Measurements from ENCODE around the gene ATP5MC2.
"Not testable (repeated sequence)": the region's sequence is repeated elsewhere in the genome, so short reads cannot be mapped to it uniquely, and the experiment has no call there.

Gene ATP5MC2

GRCh38 chr12:53675701-53676607 is at the start of gene ATP5MC2:
Gene ATP5MC2, minus strand, starts transcription at chr12:53676083. Its CDS starts 3,469 bp downstream, at chr12:53672614.
- Histone ChIP-seq H3K9me3 (ENCODE audit: low read length) (no peaks in the 10 kb centered on the region), H3K4me1 (ENCODE audit: insufficient read depth, low read length) (peaks cover 11% of the 10 kb centered on the region), H3K27me3 (ENCODE audit: insufficient read depth, low read length) (no peaks in the 10 kb centered on the region), H2AFZ (ENCODE audit: low read depth, low read length) (peak within 1 kb of the TSS; percentile 42), H3K36me3 (ENCODE audit: insufficient read depth, low read length) (peaks cover 24% of the 10 kb centered on the region), H3K4me3 (ENCODE audit: low read length) (peak within 1 kb of the TSS; percentile 75)

- no peak overlapping the region for H2AFZ ChIP-seq (ENCODE audit: low read depth, low read length)
- peaks cover 34% of the 10 kb centered on the region for H3K36me3 ChIP-seq (ENCODE audit: insufficient read depth, low read length)
- no peaks in the 10 kb centered on the region for H3K9me3 ChIP-seq (ENCODE audit: low read length)
- no peaks in the 10 kb centered on the region for H3K27me3 ChIP-seq (ENCODE audit: insufficient read depth, low read length)
- H3K4me3 ChIP-seq (ENCODE audit: low read length): no peak overlapping the region
- H3K4me1 ChIP-seq (ENCODE audit: insufficient read depth, low read length): peaks cover 13% of the 10 kb centered on the region
These were observed 46.7 kb upstream of the ATP5MC2 start for GRCh38 chr12:53722450-53723041.

GRCh38 chr12:53720946-53721345 is 45.1 kb upstream of the ATP5MC2 start:
- Histone ChIP-seq H3K27me3 (ENCODE audit: insufficient read depth, low read length) (no peaks in the 10 kb centered on the region), H3K9me3 (ENCODE audit: low read length) (no peaks in the 10 kb centered on the region), H2AFZ (ENCODE audit: low read depth, low read length) (no peak overlapping the region), H3K4me3 (ENCODE audit: low read length) (no peak overlapping the region), H3K4me1 (ENCODE audit: insufficient read depth, low read length) (peaks cover 3% of the 10 kb centered on the region), H3K36me3 (ENCODE audit: insufficient read depth, low read length) (peaks cover 34% of the 10 kb centered on the region)

GRCh38 chr12:53719649-53720048 is 43.8 kb upstream of the ATP5MC2 start:
- H3K9me3 ChIP-seq (ENCODE audit: low read length): no peaks in the 10 kb centered on the region
- no peaks in the 10 kb centered on the region for H3K4me1 ChIP-seq (ENCODE audit: insufficient read depth, low read length)
- no peaks in the 10 kb centered on the region for H3K27me3 ChIP-seq (ENCODE audit: insufficient read depth, low read length)
- peaks cover 38% of the 10 kb centered on the region for H3K36me3 ChIP-seq (ENCODE audit: insufficient read depth, low read length)
- H2AFZ ChIP-seq (ENCODE audit: low read depth, low read length): no peak overlapping the region
- no peak overlapping the region for H3K4me3 ChIP-seq (ENCODE audit: low read length)

- not testable (repeated sequence) for H3K4me1 ChIP-seq (ENCODE audit: insufficient read depth, low read length); H3K4me3 ChIP-seq (ENCODE audit: low read length); H3K9me3 ChIP-seq (ENCODE audit: low read length); H2AFZ ChIP-seq (ENCODE audit: low read depth, low read length); H3K27me3 ChIP-seq (ENCODE audit: insufficient read depth, low read length)
- peaks cover 35% of the 10 kb centered on the region for H3K36me3 ChIP-seq (ENCODE audit: insufficient read depth, low read length)
These were observed 42.7 kb upstream of the ATP5MC2 start for GRCh38 chr12:53718567-53718966.

- Histone ChIP-seq H3K4me3 (ENCODE audit: low read length) (no peak overlapping the region), H3K36me3 (ENCODE audit: insufficient read depth, low read length) (peaks cover 39% of the 10 kb centered on the region), H3K4me1 (ENCODE audit: insufficient read depth, low read length) (peaks cover 4% of the 10 kb centered on the region), H2AFZ (ENCODE audit: low read depth, low read length) (no peak overlapping the region), H3K27me3 (ENCODE audit: insufficient read depth, low read length) (no peaks in the 10 kb centered on the region), H3K9me3 (ENCODE audit: low read length) (no peaks in the 10 kb centered on the region)
These were observed 41.4 kb upstream of the ATP5MC2 start for GRCh38 chr12:53717319-53717718.

GRCh38 chr12:53714004-53714403 is 38.1 kb upstream of the ATP5MC2 start:
- H3K27me3 ChIP-seq (ENCODE audit: insufficient read depth, low read length): no peaks in the 10 kb centered on the region
- H3K36me3 ChIP-seq (ENCODE audit: insufficient read depth, low read length): peaks cover 21% of the 10 kb centered on the region

GRCh38 chr12:53713516-53713915 is 37.6 kb upstream of the ATP5MC2 start:
- H3K4me1 ChIP-seq (ENCODE audit: insufficient read depth, low read length): peaks cover 8% of the 10 kb centered on the region
- H3K9me3 ChIP-seq (ENCODE audit: low read length): no peaks in the 10 kb centered on the region
- H2AFZ ChIP-seq (ENCODE audit: low read depth, low read length): no peak overlapping the region
- H3K27me3 ChIP-seq (ENCODE audit: insufficient read depth, low read length): no peaks in the 10 kb centered on the region
- H3K4me3 ChIP-seq (ENCODE audit: low read length): no peak overlapping the region
- H3K36me3 ChIP-seq (ENCODE audit: insufficient read depth, low read length): peaks cover 21% of the 10 kb centered on the region

More at GRCh38 chr12:53714004-53714403, 38.1 kb upstream of the ATP5MC2 start:
- Histone ChIP-seq H2AFZ (ENCODE audit: low read depth, low read length) (no peak overlapping the region), H3K4me1 (ENCODE audit: insufficient read depth, low read length) (peaks cover 8% of the 10 kb centered on the region), H3K9me3 (ENCODE audit: low read length) (no peaks in the 10 kb centered on the region), H3K4me3 (ENCODE audit: low read length) (no peak overlapping the region)

- no peak overlapping the region for H2AFZ ChIP-seq (ENCODE audit: low read depth, low read length)
- H3K36me3 ChIP-seq (ENCODE audit: insufficient read depth, low read length): peaks cover 21% of the 10 kb centered on the region
- H3K4me1 ChIP-seq (ENCODE audit: insufficient read depth, low read length): peaks cover 8% of the 10 kb centered on the region
- H3K4me3 ChIP-seq (ENCODE audit: low read length): no peak overlapping the region
- peaks cover 7% of the 10 kb centered on the region for H3K27me3 ChIP-seq (ENCODE audit: insufficient read depth, low read length)
- no peaks in the 10 kb centered on the region for H3K9me3 ChIP-seq (ENCODE audit: low read length)
These were observed 36.3 kb upstream of the ATP5MC2 start for GRCh38 chr12:53712059-53712643.

- peaks cover 17% of the 10 kb centered on the region for H3K36me3 ChIP-seq (ENCODE audit: insufficient read depth, low read length)
- no peak overlapping the region for H3K4me3 ChIP-seq (ENCODE audit: low read length)
- peaks cover 8% of the 10 kb centered on the region for H3K4me1 ChIP-seq (ENCODE audit: insufficient read depth, low read length)
- H2AFZ ChIP-seq (ENCODE audit: low read depth, low read length): no peak overlapping the region
- H3K27me3 ChIP-seq (ENCODE audit: insufficient read depth, low read length): peaks cover 10% of the 10 kb centered on the region
- no peaks in the 10 kb centered on the region for H3K9me3 ChIP-seq (ENCODE audit: low read length)
These were observed 34.2 kb upstream of the ATP5MC2 start for GRCh38 chr12:53710091-53710490.

- no peak overlapping the region for H2AFZ ChIP-seq (ENCODE audit: low read depth, low read length)
- H3K36me3 ChIP-seq (ENCODE audit: insufficient read depth, low read length): peaks cover 13% of the 10 kb centered on the region
- H3K4me3 ChIP-seq (ENCODE audit: low read length): no peak overlapping the region
- peaks cover 10% of the 10 kb centered on the region for H3K27me3 ChIP-seq (ENCODE audit: insufficient read depth, low read length)
- peaks cover 8% of the 10 kb centered on the region for H3K4me1 ChIP-seq (ENCODE audit: insufficient read depth, low read length)
- H3K9me3 ChIP-seq (ENCODE audit: low read length): no peaks in the 10 kb centered on the region
These were observed 33.8 kb upstream of the ATP5MC2 start for GRCh38 chr12:53709671-53710070.

- no peaks in the 10 kb centered on the region for H3K36me3 ChIP-seq (ENCODE audit: insufficient read depth, low read length)
- H2AFZ ChIP-seq (ENCODE audit: low read depth, low read length): no peak overlapping the region
- peaks cover 15% of the 10 kb centered on the region for H3K27me3 ChIP-seq (ENCODE audit: insufficient read depth, low read length)
- H3K9me3 ChIP-seq (ENCODE audit: low read length): no peaks in the 10 kb centered on the region
- no peaks in the 10 kb centered on the region for H3K4me1 ChIP-seq (ENCODE audit: insufficient read depth, low read length)
- H3K4me3 ChIP-seq (ENCODE audit: low read length): no peak overlapping the region
These were observed 30.2 kb upstream of the ATP5MC2 start for GRCh38 chr12:53706080-53706479.

- Histone ChIP-seq H3K27me3 (ENCODE audit: insufficient read depth, low read length) (peaks cover 27% of the 10 kb centered on the region), H3K4me1 (ENCODE audit: insufficient read depth, low read length) (no peaks in the 10 kb centered on the region), H3K4me3 (ENCODE audit: low read length) (no peak overlapping the region), H3K36me3 (ENCODE audit: insufficient read depth, low read length) (no peaks in the 10 kb centered on the region), H3K9me3 (ENCODE audit: low read length) (no peaks in the 10 kb centered on the region), H2AFZ (ENCODE audit: low read depth, low read length) (no peak overlapping the region)
These were observed 27.9 kb upstream of the ATP5MC2 start for GRCh38 chr12:53703756-53704155.

Measured in neuron (in vitro differentiated cells).